HG03457 (cell line): Measurements from ENCODE around the gene ARTN.

Source experiments
- ATAC-seq: cut with Tn5 transposase; IDR thresholded peaks from one replicate; pipeline ENCODE4 v1.9.1; 2021; ENCODE audit warnings: moderate number of reproducible peaks; ENCODE audit not compliant: unreplicated experiment

Gene ARTN

GRCh38 chr1:43933386-43934100 lies at the start of gene ARTN:
Gene ARTN, plus strand, starts transcription at chr1:43933801. Its CDS starts 1,856 bp downstream, at chr1:43935657.
- ATAC-seq: no peak

- no peak for ATAC-seq
Observed at GRCh38 chr1:43885279-43885801, 48.3 kb upstream of the ARTN start.

GRCh38 chr1:43887748-43888147 lies 45.9 kb upstream of the ARTN start:
- ATAC-seq: no peak

- no peak for ATAC-seq
Observed at GRCh38 chr1:43890815-43891214, 42.8 kb upstream of the ARTN start.

- ATAC-seq: no peak
Observed at GRCh38 chr1:43893006-43893405, 40.6 kb upstream of the ARTN start.

GRCh38 chr1:43898981-43899380 lies 34.6 kb upstream of the ARTN start:
- no peak for ATAC-seq

GRCh38 chr1:43900386-43900785 lies 33.2 kb upstream of the ARTN start:
- no peak for ATAC-seq

- no peak for ATAC-seq
Observed at GRCh38 chr1:43901196-43901961, 32.2 kb upstream of the ARTN start.

- no peak for ATAC-seq
Observed at GRCh38 chr1:43902058-43902831, 31.4 kb upstream of the ARTN start.

GRCh38 chr1:43904660-43905551 lies 28.7 kb upstream of the ARTN start:
- no peak for ATAC-seq

GRCh38 chr1:43908226-43908625 lies 25.4 kb upstream of the ARTN start:
- no peak for ATAC-seq

GRCh38 chr1:43908858-43909257 lies 24.7 kb upstream of the ARTN start:
- ATAC-seq: no peak

GRCh38 chr1:43910343-43910742 lies 23.3 kb upstream of the ARTN start:
- ATAC-seq: no peak

- ATAC-seq: no peak
Observed at GRCh38 chr1:43912607-43913006, 21.0 kb upstream of the ARTN start.

- ATAC-seq: no peak
Observed at GRCh38 chr1:43913051-43913501, 20.5 kb upstream of the ARTN start.

- ATAC-seq: no peak
Observed at GRCh38 chr1:43913666-43914360, 19.8 kb upstream of the ARTN start.

GRCh38 chr1:43914576-43915525 lies 18.8 kb upstream of the ARTN start:
- no peak for ATAC-seq

- ATAC-seq: no peak
Observed at GRCh38 chr1:43919906-43920305, 13.7 kb upstream of the ARTN start.

GRCh38 chr1:43921022-43921421 lies 12.6 kb upstream of the ARTN start:
- ATAC-seq: no peak
